ENCODE results near the gene PRKN.

- no peak for TF ChIP-seq CTBP1 (IDR thresholded peaks at IDR 0.05; ENCODE audit: borderline replicate concordance)
- no peak for TF ChIP-seq ARNT (IDR thresholded peaks at IDR 0.05)
- no peak for TF ChIP-seq SP1 (IDR thresholded peaks at IDR 0.05)
- no peak for TF ChIP-seq TARDBP (IDR thresholded peaks at IDR 0.05)
- TF ChIP-seq FOXA1 (IDR thresholded peaks at IDR 0.05): no peak
- TF ChIP-seq FOXK2 (IDR thresholded peaks at IDR 0.05): no peak
- no peak for TF ChIP-seq FOXM1 (IDR thresholded peaks at IDR 0.05; ENCODE audit: borderline replicate concordance)
- no peak for TF ChIP-seq ELF4 (IDR thresholded peaks at IDR 0.05)
- TF ChIP-seq NFRKB (IDR thresholded peaks at IDR 0.05): no peak
- no peak for TF ChIP-seq HDGF (IDR thresholded peaks at IDR 0.05; ENCODE audit: borderline replicate concordance)
- no peak for TF ChIP-seq ZNF384 (IDR thresholded peaks at IDR 0.05)
- no peak for TF ChIP-seq SUZ12 (IDR thresholded peaks at IDR 0.05)
- TF ChIP-seq BHLHE40 (IDR thresholded peaks at IDR 0.05; ENCODE audit: borderline replicate concordance): no peak
Observed at GRCh38 chr6:162773996-162774395, 46.4 kb upstream of the PRKN start.

Data from HEK293T (cell line).